HG02884 (cell line): ENCODE data around the gene CIB4.

Experiments used
- ATAC-seq: cut with Tn5 transposase; IDR thresholded peaks from one replicate; pipeline ENCODE4 v1.9.1; 2021; ENCODE audit warnings: mild to moderate bottlenecking, moderate library complexity; ENCODE audit not compliant: unreplicated experiment

CIB4 gene

DNA sequence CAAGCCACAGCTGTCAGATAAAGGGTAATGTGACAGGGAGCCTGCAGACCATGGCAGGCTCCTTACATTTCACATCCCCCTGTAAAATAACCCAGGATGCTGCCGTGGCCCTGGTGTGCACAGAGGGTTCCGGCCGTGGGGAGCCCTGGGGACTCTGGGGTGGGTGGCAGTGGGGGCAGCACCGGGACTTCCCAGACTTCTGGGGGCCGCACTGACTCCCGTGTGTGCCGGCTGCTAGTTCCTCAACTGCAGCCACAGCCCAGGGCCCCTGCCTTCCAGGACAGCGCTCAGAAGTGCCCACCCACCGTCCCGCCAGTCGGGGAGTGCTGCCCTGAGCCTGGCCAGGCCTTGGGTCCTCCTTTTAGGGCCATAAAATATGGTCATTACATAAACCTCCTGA is 56.5 kb downstream of the CIB4 start:
- no peak for ATAC-seq

GRCh38 chr2:26584191-26584590 is 57.0 kb downstream of the CIB4 start:
- no peak for ATAC-seq

- ATAC-seq = no peak
These were observed 57.7 kb downstream of the CIB4 start for GRCh38 chr2:26583381-26583911.

GRCh38 chr2:26582890-26583289 is 58.3 kb downstream of the CIB4 start:
- ATAC-seq = no peak

- ATAC-seq = no peak
These were observed 58.9 kb downstream of the CIB4 start for GRCh38 chr2:26581991-26582842.

- ATAC-seq = no peak
These were observed 59.7 kb downstream of the CIB4 start for GRCh38 chr2:26581266-26581990.

DNA sequence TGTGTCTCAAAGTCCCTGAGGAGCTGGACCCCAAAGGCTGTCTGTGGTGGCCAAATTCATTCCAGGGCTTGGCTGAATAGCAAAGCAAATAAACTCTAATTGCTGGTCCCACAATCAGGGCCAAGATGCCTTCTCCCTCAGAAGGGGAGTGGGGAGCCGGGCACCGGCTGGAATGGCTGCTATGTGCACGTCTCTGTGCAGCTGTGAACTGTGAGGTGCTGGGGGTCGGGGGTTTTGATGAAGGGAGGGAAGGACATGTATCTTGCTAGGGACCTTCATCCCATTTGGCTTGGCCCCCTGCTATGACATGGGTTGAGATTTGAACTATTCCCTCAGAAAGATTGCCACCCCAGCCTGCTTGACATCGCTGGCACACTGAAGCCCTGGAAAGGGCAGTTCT is 60.4 kb downstream of the CIB4 start:
- ATAC-seq = no peak

GRCh38 chr2:26580151-26580550 is 61.0 kb downstream of the CIB4 start:
- ATAC-seq = no peak

- ATAC-seq = no peak
These were observed 61.5 kb downstream of the CIB4 start for GRCh38 chr2:26579723-26580040.

DNA sequence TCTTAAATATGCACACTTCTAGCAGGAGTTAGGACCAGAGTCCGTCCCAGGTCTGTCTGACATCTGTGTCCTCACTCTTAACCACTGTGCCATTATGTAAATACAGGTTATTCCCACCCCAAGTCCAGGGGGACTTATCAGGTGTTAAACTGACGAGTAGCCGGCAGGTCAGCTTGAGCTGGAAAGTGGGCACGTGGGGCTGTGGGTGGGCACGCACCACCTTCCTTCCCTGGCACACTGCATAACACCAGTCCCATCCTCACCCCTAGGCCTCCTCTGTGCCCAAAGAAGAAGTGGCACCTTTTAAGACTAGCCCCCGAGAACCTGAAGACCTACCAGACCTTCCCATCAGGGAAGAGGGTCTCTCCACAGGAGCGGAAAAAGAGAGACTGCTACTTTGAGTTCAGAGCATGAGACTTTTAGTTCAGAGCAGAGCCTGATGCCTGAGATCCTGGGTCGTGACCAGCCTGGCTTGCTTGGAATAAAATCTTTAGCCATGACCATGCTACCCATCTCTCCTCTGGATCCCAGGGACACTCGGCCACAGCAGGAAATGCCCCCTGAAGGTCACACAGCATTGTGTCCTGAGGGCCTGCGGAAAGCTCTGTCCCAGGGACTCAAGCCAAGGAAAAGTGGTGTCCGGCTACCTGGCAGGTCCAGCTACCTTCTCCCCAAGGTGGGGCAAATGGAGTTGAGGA is 62.0 kb downstream of the CIB4 start:
- no peak for ATAC-seq

DNA sequence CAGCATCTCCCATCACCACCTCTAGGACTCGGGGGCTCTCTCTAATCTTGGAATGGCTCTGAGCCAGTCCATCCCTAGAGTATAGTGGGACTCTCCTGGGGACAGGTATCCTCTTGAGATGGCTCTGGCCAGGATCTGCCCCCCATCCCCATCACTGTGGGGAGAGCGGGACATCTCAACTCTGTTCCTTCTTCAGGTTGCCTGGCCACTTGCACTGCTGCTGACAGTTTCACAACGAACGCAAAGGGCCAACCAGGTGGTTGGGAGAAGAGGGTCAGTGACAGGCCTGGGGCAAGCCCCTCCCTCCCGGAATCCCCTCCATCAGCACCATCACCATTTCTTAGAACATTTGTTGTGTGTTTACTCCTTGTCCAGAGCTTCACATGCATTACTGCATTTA is 62.6 kb downstream of the CIB4 start:
- no peak for ATAC-seq

- no peak for ATAC-seq
These were observed 63.1 kb downstream of the CIB4 start for GRCh38 chr2:26578113-26578458.

DNA sequence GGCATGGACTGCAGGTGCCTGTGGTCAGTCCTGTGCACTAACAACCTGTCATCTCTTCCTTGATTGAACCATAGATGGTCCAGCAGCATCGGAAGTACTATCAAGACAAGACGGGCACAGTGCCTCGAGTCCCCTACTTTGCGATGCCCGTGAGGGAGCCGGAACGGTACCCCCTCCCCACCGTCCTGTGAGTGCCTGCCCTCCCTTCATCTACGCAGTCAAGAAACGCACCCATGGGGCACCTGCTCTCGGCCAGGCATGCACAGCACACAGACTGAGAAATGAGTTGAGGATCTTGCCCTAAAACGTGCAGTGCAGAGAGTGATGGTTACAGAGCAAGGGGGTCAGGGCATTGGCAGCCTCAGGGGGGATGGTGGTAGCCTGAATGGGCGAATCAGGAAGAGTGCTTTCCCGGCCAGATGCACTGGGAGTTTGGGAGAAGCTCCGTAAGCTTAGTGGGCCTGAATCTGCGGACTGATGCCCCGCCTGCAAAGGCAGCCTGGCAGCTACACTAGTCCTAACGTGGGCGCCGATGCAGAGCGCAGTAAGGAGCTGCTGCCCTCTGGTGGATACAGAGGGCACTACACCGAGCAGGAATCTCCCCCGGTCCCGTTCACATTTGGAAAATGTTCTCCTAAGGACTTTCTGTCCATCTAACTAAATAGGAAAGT is 63.6 kb downstream of the CIB4 start:
- ATAC-seq = no peak

GRCh38 chr2:26576565-26577441 is 64.4 kb downstream of the CIB4 start:
- ATAC-seq = no peak

GRCh38 chr2:26575836-26576564 is 65.2 kb downstream of the CIB4 start:
- no peak for ATAC-seq

DNA sequence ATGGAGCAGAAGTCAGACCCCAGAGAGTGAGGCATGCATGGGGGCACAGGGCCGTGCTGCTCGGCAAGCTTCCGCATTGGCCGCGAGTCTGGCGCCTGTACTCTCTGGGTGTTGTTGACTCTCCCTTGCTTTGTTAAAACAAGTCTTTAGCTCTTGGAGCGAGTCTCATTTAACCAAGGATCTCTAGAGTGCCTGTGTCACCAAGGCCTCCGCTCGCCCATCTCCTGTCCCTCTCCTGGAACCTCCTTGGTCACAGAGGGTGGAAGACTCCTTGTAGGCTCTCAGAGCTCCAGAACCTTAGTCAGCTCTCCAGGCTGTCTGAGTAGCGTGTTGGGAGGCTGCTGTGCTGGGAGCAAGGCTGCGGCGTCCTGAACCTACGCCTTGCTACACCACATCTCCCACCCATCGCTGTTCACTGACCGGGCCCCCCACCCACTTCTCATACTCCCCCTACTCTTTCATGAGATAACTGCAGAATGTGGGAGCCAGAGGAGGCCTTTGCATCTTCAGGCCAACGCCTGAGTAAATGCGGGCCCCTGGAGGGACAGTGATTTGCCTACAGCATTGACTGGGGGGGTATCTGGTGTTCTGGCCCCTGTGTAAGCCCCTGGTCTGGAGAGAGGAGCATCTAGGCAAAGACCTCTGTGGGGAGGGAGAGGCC is 66.1 kb downstream of the CIB4 start:
- no peak for ATAC-seq

DNA sequence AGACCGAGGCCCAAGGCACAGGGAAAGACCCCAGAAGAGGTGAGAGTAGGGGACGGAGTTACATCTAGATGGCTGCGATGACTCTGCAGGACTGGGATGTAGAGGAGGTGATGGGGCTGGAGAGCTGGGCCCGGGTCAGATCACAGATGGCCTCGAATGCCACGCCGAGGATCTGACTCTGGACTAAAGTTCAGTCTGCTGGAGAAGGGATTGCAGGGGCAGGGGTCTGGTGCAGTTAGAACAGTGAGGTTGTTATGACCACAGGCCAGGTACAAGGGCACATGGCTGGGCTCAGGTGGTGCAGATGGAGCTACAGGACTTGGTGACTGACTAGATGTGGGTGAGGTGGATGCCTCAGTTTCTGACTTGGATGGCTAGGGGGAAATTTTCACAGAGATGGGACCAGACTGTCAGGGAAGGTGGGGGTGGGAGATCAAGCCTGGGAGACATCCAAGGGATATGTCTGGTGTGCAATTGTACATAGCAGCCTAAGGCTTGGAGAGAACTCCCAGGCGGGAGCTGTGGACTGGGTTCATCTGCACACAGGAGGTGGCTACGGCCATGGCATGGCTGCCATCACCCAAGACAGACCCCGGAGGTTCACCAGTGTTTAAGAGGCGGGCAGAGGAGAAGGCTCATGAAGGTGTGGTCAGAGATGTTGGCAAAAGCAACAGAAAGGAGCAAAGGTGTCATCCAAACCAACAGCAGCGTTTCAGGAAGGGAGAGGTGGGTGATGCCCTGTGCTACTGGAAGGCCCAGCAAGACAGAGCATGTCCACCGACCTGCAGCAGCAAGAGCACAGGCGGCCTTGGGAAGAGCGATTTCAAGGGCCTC is 66.9 kb downstream of the CIB4 start:
- ATAC-seq = no peak

GRCh38 chr2:26573241-26573925 is 67.8 kb downstream of the CIB4 start:
- no peak for ATAC-seq
